Measurements from ENCODE around the gene PPP6R3.

Gene PPP6R3

GRCh38 chr11:68423481-68423880 lies 37.1 kb upstream of the PPP6R3 start:
- Histone ChIP-seq H3K27me3 (ENCODE audit: insufficient read depth, low read depth) (no peaks in the 10 kb centered on the region), H3K27ac (no peak overlapping the region), H3K4me1 (ENCODE audit: low read depth, poor library complexity, severe bottlenecking) (no peaks in the 10 kb centered on the region), H4K20me1 (ENCODE audit: insufficient read depth) (no peaks in the 10 kb centered on the region), H3K79me2 (ENCODE audit: insufficient read depth, low read depth) (no peaks in the 10 kb centered on the region), H3K9ac (no peak overlapping the region), H2AFZ (ENCODE audit: low read depth) (no peak overlapping the region), H3K4me2 (no peak overlapping the region), H3K4me3 (IDR thresholded peaks at IDR 0.05; ENCODE audit: insufficient read depth, low read depth, low read length) (no peak overlapping the region), H3K36me3 (ENCODE audit: insufficient read depth) (no peaks in the 10 kb centered on the region)
- no peak for TF ChIP-seq CTCF (conservative IDR thresholded peaks at IDR 0.05; ENCODE audit: low read depth, low read length)

GRCh38 chr11:68424101-68424632 lies 36.4 kb upstream of the PPP6R3 start:
- H3K36me3 ChIP-seq (ENCODE audit: insufficient read depth) = no peaks in the 10 kb centered on the region
- no peaks in the 10 kb centered on the region for H3K27me3 ChIP-seq (ENCODE audit: insufficient read depth, low read depth)

GRCh38 chr11:68424981-68425865 lies 35.3 kb upstream of the PPP6R3 start:
- Histone ChIP-seq H4K20me1 (ENCODE audit: insufficient read depth) (no peaks in the 10 kb centered on the region), H3K79me2 (ENCODE audit: insufficient read depth, low read depth) (no peaks in the 10 kb centered on the region)
- TF ChIP-seq CTCF (conservative IDR thresholded peaks at IDR 0.05; ENCODE audit: low read depth, low read length) = no peak

More at GRCh38 chr11:68424101-68424632, 36.4 kb upstream of the PPP6R3 start:
- Histone ChIP-seq H3K4me2 (no peak overlapping the region), H4K20me1 (ENCODE audit: insufficient read depth) (no peaks in the 10 kb centered on the region), H3K9ac (no peak overlapping the region), H3K79me2 (ENCODE audit: insufficient read depth, low read depth) (no peaks in the 10 kb centered on the region), H3K4me3 (IDR thresholded peaks at IDR 0.05; ENCODE audit: insufficient read depth, low read depth, low read length) (no peak overlapping the region), H3K4me1 (ENCODE audit: low read depth, poor library complexity, severe bottlenecking) (no peaks in the 10 kb centered on the region), H2AFZ (ENCODE audit: low read depth) (no peak overlapping the region), H3K27ac (no peak overlapping the region)
- TF ChIP-seq CTCF (conservative IDR thresholded peaks at IDR 0.05; ENCODE audit: low read depth, low read length) = no peak

GRCh38 chr11:68425866-68426380 lies 34.6 kb upstream of the PPP6R3 start:
- Histone ChIP-seq H3K27me3 (ENCODE audit: insufficient read depth, low read depth) (no peaks in the 10 kb centered on the region), H3K4me2 (no peak overlapping the region), H4K20me1 (ENCODE audit: insufficient read depth) (no peaks in the 10 kb centered on the region), H3K4me1 (ENCODE audit: low read depth, poor library complexity, severe bottlenecking) (no peaks in the 10 kb centered on the region), H3K9ac (no peak overlapping the region), H3K27ac (no peak overlapping the region), H2AFZ (ENCODE audit: low read depth) (no peak overlapping the region), H3K4me3 (IDR thresholded peaks at IDR 0.05; ENCODE audit: insufficient read depth, low read depth, low read length) (no peak overlapping the region), H3K79me2 (ENCODE audit: insufficient read depth, low read depth) (no peaks in the 10 kb centered on the region), H3K36me3 (ENCODE audit: insufficient read depth) (no peaks in the 10 kb centered on the region)
- TF ChIP-seq CTCF (conservative IDR thresholded peaks at IDR 0.05; ENCODE audit: low read depth, low read length) = no peak

More at GRCh38 chr11:68424981-68425865, 35.3 kb upstream of the PPP6R3 start:
- no peaks in the 10 kb centered on the region for H3K27me3 ChIP-seq (ENCODE audit: insufficient read depth, low read depth)
- H3K27ac ChIP-seq = no peak overlapping the region
- no peak overlapping the region for H3K4me3 ChIP-seq (IDR thresholded peaks at IDR 0.05; ENCODE audit: insufficient read depth, low read depth, low read length)
- no peaks in the 10 kb centered on the region for H3K36me3 ChIP-seq (ENCODE audit: insufficient read depth)
- H2AFZ ChIP-seq (ENCODE audit: low read depth) = no peak overlapping the region
- H3K9ac ChIP-seq = no peak overlapping the region
- H3K4me2 ChIP-seq = no peak overlapping the region
- no peaks in the 10 kb centered on the region for H3K4me1 ChIP-seq (ENCODE audit: low read depth, poor library complexity, severe bottlenecking)

Measured in KMS-11 (cell line).